ENCODE results near the gene HOXD10. TPM values are rescaled to one million over a fixed set of nuclear protein-coding genes. Genes with fewer than 3 reads are reported as not detected.

The HOXD10 gene
- 1 to 10 TPM in 4 of 7 donors, under 1 TPM in 3; 0.38 to 3.2 (median 1.0) TPM for total RNA-seq
- polyA plus RNA-seq, result 1 to 10 TPM; 1.1 to 8.1 TPM
- long read RNA-seq, donor 1, partial matches to known transcripts, result 0 of 1 reads
- long read RNA-seq, donor 1, other reads (novel, unspliced or antisense), result 1 of 1 reads
- long read RNA-seq, donor 2, result 0 reads
- long read RNA-seq, donor 3, partial matches to known transcripts, result 0 of 4 reads
- long read RNA-seq, donor 3, other reads (novel, unspliced or antisense), result 3 of 4 reads

GRCh38 chr2:176115883-176116813, at the start of gene HOXD10:
Gene HOXD10 (plus strand): TSS chr2:176116778. CDS start chr2:176116834, 56 bp downstream.
- peak; percentile 50 to 80 (median 65) for DNase-seq
- H3K9me3 ChIP-seq, result no peaks in the 10 kb centered on the region
- no peak for TF ChIP-seq EP300 (IDR thresholded peaks at IDR 0.05)
- no peak for TF ChIP-seq POLR2A (IDR thresholded peaks at IDR 0.05)
- TF ChIP-seq CTCF (IDR thresholded peaks at IDR 0.05), result peak in 2 of 3 donors; percentile 38 to 39
- H3K27ac ChIP-seq, result no peak within 1 kb of the TSS
- H3K4me1 ChIP-seq (ENCODE audit: insufficient read depth), result no peaks in the 10 kb centered on the region
- peaks cover 6% of the 10 kb centered on the region for H3K27me3 ChIP-seq
- H3K36me3 ChIP-seq, result no peaks in the 10 kb centered on the region
- intact Hi-C loops (cut with DNase I), result loop anchor here in 1 of 4 donors (5.0 kb wide), 1 partner anchor 1031 kb away; no protein-coding TSS in a partner anchor
- WGBS, 3 donors, result 5 to 19% (median 16%) methylated on average over 57 to 66 of the region's 66 CpGs
- peak within 1 kb of the TSS; percentile 43 for H3K4me3 ChIP-seq

- 5 to 12% (median 9%) methylated on average over 32 to 38 of the region's 38 CpGs for WGBS, 3 donors
Measured at GRCh38 chr2:176067589-176068418, 48.8 kb upstream of the HOXD10 start.

GRCh38 chr2:176068419-176068832, 48.2 kb upstream of the HOXD10 start:
- TF ChIP-seq POLR2A (IDR thresholded peaks at IDR 0.05) (no peak), CTCF (IDR thresholded peaks at IDR 0.05) (no peak), EP300 (IDR thresholded peaks at IDR 0.05) (no peak)
- 3 to 7% (median 6%) methylated on average over 30 of the region's 30 CpGs for WGBS, 3 donors
- Histone ChIP-seq H3K4me1 (ENCODE audit: insufficient read depth) (peaks cover 3% of the 10 kb centered on the region), H3K9me3 (no peaks in the 10 kb centered on the region), H3K36me3 (no peaks in the 10 kb centered on the region), H3K27ac (no peak overlapping the region), H3K27me3 (no peaks in the 10 kb centered on the region), H3K4me3 (no peak overlapping the region)
- DNase-seq, result no peak
- intact Hi-C loops (cut with DNase I), result no loop called here

More at GRCh38 chr2:176067589-176068418, 48.8 kb upstream of the HOXD10 start:
- Histone ChIP-seq H3K4me3 (peak overlapping the region; percentile 18), H3K9me3 (no peaks in the 10 kb centered on the region), H3K36me3 (no peaks in the 10 kb centered on the region), H3K27ac (no peak overlapping the region), H3K4me1 (ENCODE audit: insufficient read depth) (peaks cover 3% of the 10 kb centered on the region), H3K27me3 (no peaks in the 10 kb centered on the region)
- no peak for DNase-seq
- intact Hi-C loops (cut with DNase I), result no loop called here
- TF ChIP-seq EP300 (IDR thresholded peaks at IDR 0.05), result no peak
- TF ChIP-seq CTCF (IDR thresholded peaks at IDR 0.05), result no peak
- no peak for TF ChIP-seq POLR2A (IDR thresholded peaks at IDR 0.05)

All from ovary (tissue), 10 donors.